CD4-positive, alpha-beta T cell (primary cell): ENCODE results near the gene OR1N2. TPM values are rescaled to one million over a fixed set of nuclear protein-coding genes. Genes with fewer than 3 reads are reported as not detected.
"Not testable (repeated sequence)": the region's sequence is repeated elsewhere in the genome, so short reads cannot be mapped to it uniquely, and the experiment has no call there.

Experiments used
- ATAC-seq: fragments of 200-7000 bp; cut with Tn5 transposase; one replicate; pipeline ENCODE4 v1.10.0; 2022; ENCODE audit warnings: mild to moderate bottlenecking; ENCODE audit not compliant: poor library complexity
- CTCF ChIA-PET: fragments of 350-600 bp; sonication (Branson Sonifier 250); formaldehyde crosslinking; loops from one replicate; lab custom pipeline; 2021; ENCODE audit warnings: antibody characterized with exemption, inconsistent platforms; lab: Charles Lee
- POLR2A ChIA-PET: fragments of 350-600 bp; sonication (Branson Sonifier 250); formaldehyde crosslinking; loops from one replicate; lab custom pipeline; 2021; ENCODE audit warnings: antibody characterized with exemption, inconsistent platforms; lab: Charles Lee
- DNase-seq, 14 experiments: peaks; one replicate each; pipeline ENCODE4 v3.0.0-alpha.2; 2013 to 2020; ENCODE audit warnings: mixed read lengths in 2 of 14
- H3K27ac ChIP-seq, 2 donors: one replicate each; pipeline versions ENCODE4 v1.5.1 to v1.7.0; 2013; ENCODE audit warnings: low read length in 2 of 2, low read depth in 1 of 2, mild to moderate bottlenecking in 1 of 2
- H3K27me3 ChIP-seq, 2 experiments: 1 replicate in 1 of 2; 2 replicates in 1 of 2; pipeline versions ENCODE4 v1.6.1 to v1.7.0; 2013; ENCODE audit warnings: low read length in 2 of 2, control low read depth in 1 of 2, mild to moderate bottlenecking in 1 of 2, moderate library complexity in 1 of 2; ENCODE audit not compliant: insufficient read depth in 2 of 2, control insufficient read depth in 1 of 2
- H3K36me3 ChIP-seq: one replicate; pipeline ENCODE4 v1.6.1; 2013; ENCODE audit warnings: low read length, control low read depth; ENCODE audit not compliant: insufficient read depth
- H3K4me1 ChIP-seq: one replicate; pipeline ENCODE4 v1.6.1; 2013; ENCODE audit warnings: low read length, control low read depth; ENCODE audit not compliant: insufficient read depth
- H3K4me3 ChIP-seq: one replicate; pipeline ENCODE4 v1.5.1; 2013; ENCODE audit warnings: mild to moderate bottlenecking, low read length, moderate library complexity
- H3K9me3 ChIP-seq, 2 experiments: 1 replicate in 1 of 2; 2 replicates in 1 of 2; pipeline versions ENCODE4 v1.6.1 to v1.7.0; 2013; ENCODE audit warnings: low read length in 2 of 2, mild to moderate bottlenecking in 2 of 2, control low read depth in 1 of 2, moderate library complexity in 1 of 2; ENCODE audit not compliant: control insufficient read depth in 1 of 2, insufficient read depth in 1 of 2
- H3K27ac Mint-ChIP-seq: one replicate; pipeline ENCODE4 v1.8.0; 2020; ENCODE audit warnings: mixed read lengths
- H3K27me3 Mint-ChIP-seq: one replicate; pipeline ENCODE4 v1.8.0; 2021; ENCODE audit warnings: mixed read lengths
- H3K36me3 Mint-ChIP-seq: one replicate; pipeline ENCODE4 v1.8.0; 2021; ENCODE audit warnings: low read depth, mixed read lengths
- H3K4me1 Mint-ChIP-seq: one replicate; pipeline ENCODE4 v1.8.0; 2021; ENCODE audit warnings: low read depth, mixed read lengths
- H3K4me3 Mint-ChIP-seq: one replicate; pipeline ENCODE4 v1.8.0; 2020; ENCODE audit warnings: mild to moderate bottlenecking, mixed read lengths
- H3K9me3 Mint-ChIP-seq: one replicate; pipeline ENCODE4 v1.8.0; 2020; ENCODE audit warnings: mixed read lengths
- CTCF ChIP-seq: fragments of 200-600 bp; IDR thresholded peaks from one replicate; pipeline ENCODE4 v1.8.0; 2022; ENCODE audit warnings: antibody characterized with exemption, mild to moderate bottlenecking
- intact Hi-C, 2 experiments: fragments of 100-400 bp; cut with DNase I in 1 of 2; cut with micrococcal nuclease in 1 of 2; formaldehyde crosslinking; loops; one replicate each; pipeline versions ENCODE4 v1.15.1 to v1.9.0; 2023 to 2025; cut with DNase I, micrococcal nuclease
- total RNA-seq, 174 experiments: library from RNA in 2 of 174; stranded (reverse) in 2 of 174; gene quantifications; one replicate each; pipeline ENCODE4 v1.2.3 and lab custom pipeline; 2021 to 2026

The OR1N2 gene
- total RNA-seq, 2 experiments from 2014 or later = not detected

- Histone ChIP-seq H3K36me3 (no peaks in the 10 kb centered on the region), H3K4me3 (no peak overlapping the region), H3K9me3 (no peaks in the 10 kb centered on the region), H3K4me1 (no peaks in the 10 kb centered on the region), H3K27ac (no peak overlapping the region), H3K27me3 (peaks cover 7 to 19% of the 10 kb centered on the region in 2 experiments)
- no peak for TF ChIP-seq CTCF
- peaks cover 25% of the 10 kb centered on the region for H3K27me3 Mint-ChIP-seq
- H3K4me3 Mint-ChIP-seq = no peak overlapping the region
- DNase-seq (no peak), ATAC-seq (no peak)
- H3K27ac Mint-ChIP-seq = no peak overlapping the region
- ChIA-PET CTCF (no interaction called here), POLR2A (no interaction called here)
- intact Hi-C loops = no loop called here
- H3K36me3 Mint-ChIP-seq = no peaks in the 10 kb centered on the region
- no peaks in the 10 kb centered on the region for H3K9me3 Mint-ChIP-seq
- no peaks in the 10 kb centered on the region for H3K4me1 Mint-ChIP-seq
Measured at GRCh38 chr9:122526602-122527001, 26.3 kb upstream of the OR1N2 start.

- ChIA-PET POLR2A (no interaction called here), CTCF (no interaction called here)
- Histone ChIP-seq H3K4me3 (no peak within 1 kb of the TSS), H3K9me3 (no peaks in the 10 kb centered on the region), H3K27me3 (peaks cover 7 to 18% of the 10 kb centered on the region in 2 experiments), H3K27ac (no peak within 1 kb of the TSS), H3K36me3 (no peaks in the 10 kb centered on the region), H3K4me1 (no peaks in the 10 kb centered on the region)
- no peak for ATAC-seq
- intact Hi-C loops = no loop called here
- Mint-ChIP-seq H3K27ac (no peak within 1 kb of the TSS), H3K27me3 (peaks cover 25% of the 10 kb centered on the region), H3K4me1 (no peaks in the 10 kb centered on the region), H3K4me3 (no peak within 1 kb of the TSS), H3K36me3 (no peaks in the 10 kb centered on the region), H3K9me3 (no peaks in the 10 kb centered on the region)
- TF ChIP-seq CTCF = no peak
- DNase-seq = no peak
Measured at GRCh38 chr9:122527193-122527592, 25.7 kb upstream of the OR1N2 start, which contains the start of gene OR1N1. Gene OR1N1 (minus strand): TSS chr9:122527293. CDS start chr9:122527293, 0 bp downstream.

GRCh38 chr9:122531157-122531556 is 21.8 kb upstream of the OR1N2 start:
- intact Hi-C loops, H3K9me3 Mint-ChIP-seq: not testable (repeated sequence)

GRCh38 chr9:122536134-122536533 is 16.8 kb upstream of the OR1N2 start:
- intact Hi-C loops = no loop called here
- H3K27me3 ChIP-seq = no peaks in the 10 kb centered on the region
- Mint-ChIP-seq H3K27me3 (no peaks in the 10 kb centered on the region), H3K9me3 (peaks cover 4% of the 10 kb centered on the region), H3K27ac (no peak overlapping the region), H3K4me1 (no peaks in the 10 kb centered on the region), H3K36me3 (no peaks in the 10 kb centered on the region), H3K4me3 (no peak overlapping the region)
- ChIA-PET CTCF (no interaction called here), POLR2A (no interaction called here)
- TF ChIP-seq CTCF = no peak
- H3K27ac ChIP-seq = no peak overlapping the region
- no peaks in the 10 kb centered on the region for H3K9me3 ChIP-seq
- H3K4me3 ChIP-seq = no peak overlapping the region
- H3K36me3 ChIP-seq = no peaks in the 10 kb centered on the region
- ATAC-seq (no peak), DNase-seq (no peak)
- H3K4me1 ChIP-seq = no peaks in the 10 kb centered on the region

More at GRCh38 chr9:122531157-122531556, 21.8 kb upstream of the OR1N2 start:
- H3K27ac Mint-ChIP-seq, H3K27ac ChIP-seq, H3K36me3 ChIP-seq, DNase-seq, H3K36me3 Mint-ChIP-seq, H3K4me1 Mint-ChIP-seq, H3K9me3 ChIP-seq, H3K4me3 ChIP-seq, H3K4me1 ChIP-seq, POLR2A ChIA-PET, ATAC-seq, H3K27me3 ChIP-seq, H3K4me3 Mint-ChIP-seq, H3K27me3 Mint-ChIP-seq, CTCF ChIA-PET: not testable (repeated sequence)

- H3K36me3 Mint-ChIP-seq, H3K27me3 ChIP-seq, CTCF ChIA-PET, H3K27ac Mint-ChIP-seq, H3K36me3 ChIP-seq, H3K9me3 Mint-ChIP-seq, intact Hi-C loops, DNase-seq, POLR2A ChIA-PET, H3K4me3 Mint-ChIP-seq, H3K4me3 ChIP-seq, H3K4me1 ChIP-seq, H3K27ac ChIP-seq, H3K4me1 Mint-ChIP-seq, H3K9me3 ChIP-seq, H3K27me3 Mint-ChIP-seq, ATAC-seq: not testable (repeated sequence)
Measured at GRCh38 chr9:122537066-122537465, 15.8 kb upstream of the OR1N2 start.
